Endothelial cell of umbilical vein (primary cell): ENCODE data around the gene GMPR2. TPM values are rescaled to one million over a fixed set of nuclear protein-coding genes. Genes with fewer than 3 reads are reported as not detected.

Source experiments
- BruUV-seq: library from RNA; stranded (reverse); fragments of 400-500 nt; replicated peaks from 2 replicates; lab custom pipeline; 2021; lab: Mats Ljungman, UMichigan
- CTCF ChIA-PET: fragments of 300-600, 350-600 bp; sonication (Branson Sonifier 250); formaldehyde crosslinking; loops from one replicate; lab custom pipeline; 2021; ENCODE audit warnings: antibody characterized with exemption, inconsistent platforms; lab: Charles Lee
- POLR2A ChIA-PET: fragments of 300-600, 350-600 bp; sonication (Branson Sonifier 250); formaldehyde crosslinking; loops from one replicate; lab custom pipeline; 2021; ENCODE audit warnings: antibody characterized with exemption, inconsistent platforms; lab: Charles Lee
- DNase-seq: peaks from one replicate; pipeline ENCODE4 v3.0.0-alpha.2; 2011; ENCODE audit warnings: low read depth, low spot score
- FAIRE-seq: peaks from 2 replicates; lab custom pipeline; 2011; peaks lifted over from hg19 to GRCh38; lab: Jason Lieb, UNC
- H2AFZ ChIP-seq: 2 replicates; pipeline ENCODE4 v1.6.0; 2012; ENCODE audit warnings: low read depth, low read length, control low read depth, inconsistent platforms
- H3K27ac ChIP-seq: 2 replicates; pipeline ENCODE4 v1.5.1; 2011; ENCODE audit warnings: low read depth, mild to moderate bottlenecking, control low read depth, low read length, moderate library complexity; ENCODE audit not compliant: insufficient read depth
- H3K27me3 ChIP-seq, 2 experiments: 2 replicates each; pipeline versions ENCODE4 v1.6.0 to v1.6.1; 2011; ENCODE audit warnings: low read length in 2 of 2, mixed read lengths in 1 of 2; ENCODE audit not compliant: control insufficient read depth in 2 of 2, insufficient read depth in 2 of 2
- H3K36me3 ChIP-seq, 2 experiments: 2 replicates in 1 of 2; 3 replicates in 1 of 2; pipeline ENCODE4 v1.5.1; 2011; ENCODE audit warnings: low read length in 2 of 2, mild to moderate bottlenecking in 1 of 2, moderate library complexity in 1 of 2; ENCODE audit not compliant: control insufficient read depth in 2 of 2, insufficient read depth in 2 of 2; ENCODE audit errors: extremely low read depth in 1 of 2
- H3K4me1 ChIP-seq: 3 replicates; pipeline ENCODE4 v1.5.1; 2011; ENCODE audit warnings: mild to moderate bottlenecking, low read length; ENCODE audit not compliant: control insufficient read depth, insufficient read depth; ENCODE audit errors: extremely low read depth
- H3K4me2 ChIP-seq: 2 replicates; pipeline ENCODE4 v1.6.1; 2011; ENCODE audit warnings: low read length, control low read depth, mixed read lengths; ENCODE audit not compliant: insufficient read depth
- H3K4me3 ChIP-seq, 3 experiments: fragments of 200-600 bp in 1 of 3; sonication (generic), shearing (Covaris generic) in 1 of 3; replicated peaks in 1 of 3; 2 replicates each; pipeline ENCODE4 v1.5.1; 2011 to 2016; ENCODE audit warnings: control low read depth in 3 of 3, low read length in 3 of 3, mild to moderate bottlenecking in 2 of 3, inconsistent platforms in 1 of 3, low read depth in 1 of 3, moderate library complexity in 1 of 3; ENCODE audit not compliant: insufficient read depth in 1 of 3
- H3K79me2 ChIP-seq: 2 replicates; pipeline ENCODE4 v1.6.0; 2012; ENCODE audit warnings: low read length, inconsistent platforms; ENCODE audit not compliant: control insufficient read depth, insufficient read depth
- H3K9ac ChIP-seq: replicated peaks from 2 replicates; pipeline ENCODE3; 2011; ENCODE audit warnings: low read length, control low read depth; ENCODE audit not compliant: insufficient read depth; ENCODE audit errors: extremely low read depth
- H3K9me1 ChIP-seq: replicated peaks from 3 replicates; pipeline ENCODE4 v1.6.0; 2011; ENCODE audit warnings: mild to moderate bottlenecking, low read length; ENCODE audit not compliant: control insufficient read depth, insufficient read depth; ENCODE audit errors: extremely low read depth
- H3K9me3 ChIP-seq: replicated peaks from 2 replicates; pipeline ENCODE4 v1.5.1; 2012; ENCODE audit warnings: low read length, inconsistent platforms; ENCODE audit not compliant: control insufficient read depth, insufficient read depth
- H4K20me1 ChIP-seq: replicated peaks from 2 replicates; pipeline ENCODE3; 2011; ENCODE audit warnings: mild to moderate bottlenecking, low read length; ENCODE audit not compliant: control insufficient read depth, insufficient read depth; ENCODE audit errors: extremely low read depth
- CTCF ChIP-seq, 2 donors: IDR thresholded peaks; 1 replicate in 1 of 2; 2 replicates in 1 of 2; pipeline ENCODE4 v1.5.1; 2011; ENCODE audit warnings: low read length in 2 of 2, mild to moderate bottlenecking in 2 of 2, moderate library complexity in 2 of 2, control low read depth in 1 of 2, inconsistent platforms in 1 of 2, low read depth in 1 of 2; ENCODE audit not compliant: insufficient read depth in 1 of 2; ENCODE audit errors: extremely low read depth in 1 of 2
- EZH2 ChIP-seq: IDR thresholded peaks from 2 replicates; pipeline ENCODE4 v1.6.1; 2012; ENCODE audit warnings: borderline replicate concordance, low read depth, mild to moderate bottlenecking, moderate library complexity, low read length, inconsistent platforms; ENCODE audit not compliant: severe bottlenecking
- FOS ChIP-seq: IDR thresholded peaks from 2 replicates; pipeline ENCODE4 v1.6.1; 2011; ENCODE audit warnings: mild to moderate bottlenecking, low read length, moderate library complexity, borderline replicate concordance; ENCODE audit not compliant: insufficient read depth
- GATA2 ChIP-seq: IDR thresholded peaks from 2 replicates; pipeline ENCODE4 v1.7.0; 2011; ENCODE audit warnings: low read depth, mild to moderate bottlenecking, moderate library complexity, mixed read lengths, low read length; ENCODE audit not compliant: insufficient read length, insufficient read depth
- JUN ChIP-seq: IDR thresholded peaks from 2 replicates; pipeline ENCODE4 v1.6.1; 2011; ENCODE audit warnings: borderline replicate concordance, low read depth; ENCODE audit not compliant: insufficient read length, insufficient read depth
- MAX ChIP-seq: IDR thresholded peaks from 2 replicates; pipeline ENCODE4 v1.6.1; 2011; ENCODE audit not compliant: insufficient read depth, insufficient read length
- MYC ChIP-seq: IDR thresholded peaks from one replicate; pipeline ENCODE4 v1.6.1; 2011; ENCODE audit warnings: mild to moderate bottlenecking, low read depth, low read length
- POLR2A ChIP-seq: IDR thresholded peaks from 2 replicates; pipeline ENCODE4 v1.6.1; 2012; ENCODE audit warnings: low read depth, mild to moderate bottlenecking, control low read depth, low read length
- POLR2AphosphoS5 ChIP-seq: IDR thresholded peaks from 2 replicates; pipeline ENCODE4 v1.6.1; 2012; ENCODE audit warnings: low read depth, mild to moderate bottlenecking, control low read depth, low read length, moderate library complexity; ENCODE audit not compliant: insufficient read depth
- dilution Hi-C: fragments of 300-500 bp; cut with MboI; formaldehyde crosslinking; loops from one replicate; pipeline ENCODE4 v1.15.0; 2019; ENCODE audit warnings: low sequenced_read_pairs; ENCODE audit not compliant: extremely low pct_ligation_motif_present
- intact Hi-C: fragments of 100-400 bp; cut with micrococcal nuclease; formaldehyde crosslinking; loops from one replicate; pipeline ENCODE4 v1.10.0; 2022
- polyA plus RNA-seq, 4 experiments: library from polyadenylated mRNA; depleted of rRNA in 3 of 4; stranded (reverse) in 3 of 4; unstranded in 1 of 4; fragments of >200 nt; gene quantifications; 2 replicates each; pipeline versions ENCODE4 v1.2.1 to v1.2.3, GENCODE V29; 2011 to 2012; ENCODE audit warnings: missing spikeins in 1 of 4
- total RNA-seq: library from RNA; stranded (reverse); gene quantifications from 2 replicates; pipeline ENCODE4 v1.2.3, GENCODE V29; 2021

GMPR2 gene
- total and polyA plus RNA-seq, 2 donors (not counting 3 experiments of a cell fraction or from before 2014, with no cell fraction given), result 58.1 to 61.8 TPM

- H4K20me1 ChIP-seq, result no peaks in the 10 kb centered on the region
- no peaks in the 10 kb centered on the region for H3K4me1 ChIP-seq
- no peak overlapping the region for H3K9ac ChIP-seq
- H2AFZ ChIP-seq, result no peak overlapping the region
- no peak for FAIRE-seq
- dilution Hi-C loops (no loop called here), intact Hi-C loops (no loop called here)
- H3K36me3 ChIP-seq, result no peaks in the 10 kb centered on the region
- ChIA-PET CTCF (interaction anchor here (1.1 to 4.0 kb wide), 5 partner anchors 14 to 65 kb away, joined by 3 to 27 read pairs (median 5); partner anchors contain the start of genes MDP1 and TINF2), POLR2A (interaction anchor here (1.0 kb wide), 1 partner anchor 9 kb away, joined by 4 read pairs; the partner anchor contains the start of gene RABGGTA)
- no peak for DNase-seq
- no peaks in the 10 kb centered on the region for H3K79me2 ChIP-seq
- BruUV-seq, result no TSS peak
- no peaks in the 10 kb centered on the region for H3K9me3 ChIP-seq
- H3K9me1 ChIP-seq, result no peaks in the 10 kb centered on the region
- no peak overlapping the region for H3K4me3 ChIP-seq
- H3K4me2 ChIP-seq, result no peak overlapping the region
- H3K27me3 ChIP-seq, result no peaks in the 10 kb centered on the region
- no peak overlapping the region for H3K27ac ChIP-seq
- TF ChIP-seq MYC (no peak), MAX (no peak), GATA2 (no peak), CTCF (IDR thresholded peaks at IDR 0.05; ENCODE audit: extremely low read depth in 1 of 2, insufficient read depth in 1 of 2, low read depth in 1 of 2, low read length in 2 of 2) (no peak), POLR2AphosphoS5 (no peak), POLR2A (no peak), FOS (no peak), JUN (no peak), EZH2 (no peak)
Observed at GRCh38 chr14:24280797-24281460, 48.2 kb downstream of the GMPR2 start.
